NCI-H345 treated with DMSO at 0.1 percent for 48 hours (cell line): ENCODE data around the gene DMBT1.

Experiments
- DNase-seq: peaks from one replicate; lab custom pipeline; 2025; ENCODE audit not compliant: unreplicated experiment; lab: John Stamatoyannopoulos, UW

DMBT1 gene

DNA sequence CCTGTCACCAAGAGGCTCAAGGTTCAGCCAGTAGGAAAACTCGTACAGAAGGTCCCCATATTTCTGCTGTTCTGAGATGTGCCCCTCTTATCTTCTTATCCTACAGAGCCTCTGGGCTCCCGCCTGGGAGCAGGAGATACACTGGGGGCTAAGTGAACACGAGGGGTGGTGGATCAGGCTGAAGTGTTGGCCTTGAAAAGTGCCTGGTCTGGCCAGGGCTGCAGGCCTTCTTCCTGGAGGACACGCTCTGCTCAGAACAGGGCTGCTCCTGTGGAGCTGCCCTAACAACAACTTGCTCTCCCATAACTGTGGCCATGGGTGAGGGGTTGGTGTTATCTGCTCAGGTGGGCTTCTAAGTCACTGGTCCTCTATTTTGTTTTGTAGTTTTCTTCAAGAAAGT lies 105.4 kb downstream of the DMBT1 start:
- DNase-seq, result no peak

- DNase-seq, result no peak
Measured at GRCh38 chr10:122669045-122669444, 108.5 kb downstream of the DMBT1 start.

GRCh38 chr10:122669842-122670241 lies 109.3 kb downstream of the DMBT1 start:
- no peak for DNase-seq

- DNase-seq, result no peak
Measured at GRCh38 chr10:122671355-122671754, 110.8 kb downstream of the DMBT1 start.

GRCh38 chr10:122672655-122673054 lies 112.1 kb downstream of the DMBT1 start:
- DNase-seq, result no peak

DNA sequence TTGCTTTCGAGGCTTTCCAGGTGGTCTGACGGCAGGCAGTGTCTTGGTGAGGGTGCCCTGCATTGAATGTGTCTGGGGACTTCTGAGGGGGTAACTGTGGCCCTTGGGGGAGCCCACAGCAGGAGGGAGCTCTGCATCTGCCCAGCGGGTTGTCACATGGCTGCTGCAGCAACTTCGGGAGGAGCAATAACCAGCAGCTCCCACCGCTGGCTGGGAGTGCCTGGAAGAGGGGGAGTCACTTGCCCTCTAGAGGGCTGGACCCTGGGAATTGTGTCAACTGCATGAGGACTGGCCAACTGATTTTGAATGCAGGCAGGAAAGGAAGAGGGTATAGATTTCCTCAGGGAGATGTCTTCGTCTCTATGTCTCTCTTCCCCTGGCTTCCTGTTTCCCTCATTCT lies 112.7 kb downstream of the DMBT1 start:
- no peak for DNase-seq

- no peak for DNase-seq
Measured at GRCh38 chr10:122673731-122674130, 113.2 kb downstream of the DMBT1 start.

- no peak for DNase-seq
Measured at GRCh38 chr10:122674781-122675180, 114.2 kb downstream of the DMBT1 start.

- DNase-seq, result no peak
Measured at GRCh38 chr10:122675278-122675677, 114.7 kb downstream of the DMBT1 start.

- no peak for DNase-seq
Measured at GRCh38 chr10:122678266-122678665, 117.7 kb downstream of the DMBT1 start.

DNA sequence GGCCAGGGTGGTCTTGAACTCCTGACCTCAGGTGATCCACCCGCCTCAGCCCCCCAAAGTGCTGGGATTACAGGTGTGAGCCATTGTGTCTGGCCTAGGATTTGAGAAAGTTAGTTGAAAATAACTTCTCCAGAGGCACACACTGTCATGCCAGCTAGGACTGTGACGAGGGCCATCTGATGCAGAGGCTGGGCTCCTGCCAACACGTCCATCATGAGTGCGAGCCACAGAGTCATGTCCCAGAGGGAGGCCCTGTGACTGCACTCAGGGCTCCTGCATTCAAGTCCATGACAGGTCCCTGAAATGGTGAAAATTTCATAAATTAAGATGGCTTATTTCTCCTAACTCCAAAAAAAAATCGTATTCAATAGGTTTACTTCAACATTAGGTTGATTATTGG lies 122.0 kb downstream of the DMBT1 start:
- DNase-seq, result no peak

- no peak for DNase-seq
Measured at GRCh38 chr10:122688293-122688989, 127.9 kb downstream of the DMBT1 start.

DNA sequence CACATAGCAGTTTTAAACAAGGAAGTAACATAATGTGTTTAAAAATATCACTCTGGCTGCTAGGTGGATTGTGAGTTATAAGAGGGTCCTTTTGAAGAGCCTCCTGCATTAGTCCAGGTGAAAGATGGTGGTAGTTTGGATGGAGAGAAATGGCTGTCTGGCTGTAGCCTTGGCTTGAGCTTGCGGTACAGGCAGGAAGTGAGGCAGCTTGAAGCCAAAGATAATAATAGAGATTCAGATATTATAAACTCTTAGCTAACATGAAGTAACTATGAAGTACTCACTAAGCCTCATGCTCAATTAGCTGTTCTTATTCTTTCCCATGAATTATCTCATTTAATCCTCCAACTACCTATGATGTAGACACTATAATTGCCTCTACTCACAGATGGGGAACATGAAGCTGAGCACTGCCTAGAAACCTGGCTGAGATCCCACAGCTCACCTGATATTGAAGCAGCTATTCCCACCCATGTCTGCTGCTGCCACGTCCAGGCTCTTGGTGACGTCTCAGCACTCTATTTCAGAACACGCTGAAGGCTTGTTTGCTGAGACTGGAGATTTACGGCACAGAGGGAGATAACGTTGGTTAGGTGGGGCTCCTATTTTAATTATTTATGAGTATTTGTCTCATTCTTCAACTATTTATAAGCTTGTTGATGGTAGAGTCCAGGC lies 128.7 kb downstream of the DMBT1 start:
- no peak for DNase-seq

DNA sequence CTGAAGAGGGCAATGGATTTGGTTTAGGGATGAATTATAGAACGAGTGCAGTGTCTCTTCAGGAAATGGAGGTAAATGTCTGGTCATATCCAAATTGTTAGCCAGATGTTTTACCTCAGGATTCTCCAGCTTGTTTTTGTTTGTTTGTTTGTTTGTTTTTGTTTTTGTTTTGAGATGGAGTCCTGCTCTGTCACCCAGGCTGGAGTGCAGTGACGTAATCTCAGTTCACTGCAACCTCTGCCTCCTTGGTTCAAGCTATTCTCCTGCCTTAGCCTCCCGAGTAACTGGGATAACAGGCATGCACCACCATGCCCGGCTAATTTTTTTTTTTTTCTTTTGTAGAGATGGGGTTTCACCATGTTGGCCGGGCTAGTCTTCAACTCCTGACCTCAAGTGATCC lies 132.2 kb downstream of the DMBT1 start:
- DNase-seq, result no peak
